HepG2 (cell line): Measurements from ENCODE around the gene PYCARD. TPM values are rescaled to one million over a fixed set of nuclear protein-coding genes. Genes with fewer than 3 reads are reported as not detected.

Experiments
- ATAC-seq: fragments of 200-7000 bp; cut with Tn5 transposase; 3 replicates; pipeline ENCODE4 v1.9.1; 2020; ENCODE audit warnings: mild to moderate bottlenecking, moderate library complexity
- BruUV-seq: library from RNA; stranded (reverse); fragments of 400-500 nt; replicated peaks from 2 replicates; lab custom pipeline; 2021; lab: Mats Ljungman, UMichigan
- CTCF ChIA-PET: fragments of 300-600 bp; formaldehyde crosslinking; extraction: SDS; loops from one replicate; lab custom pipeline; 2021; ENCODE audit warnings: low total read pairs, inconsistent platforms, low intra/inter-chr PET ratio; lab: Yijun Ruan, JAX
- POLR2A ChIA-PET: fragments of 350-600 bp; sonication (Branson Sonifier 250); formaldehyde crosslinking; loops from one replicate; lab custom pipeline; 2020; ENCODE audit warnings: antibody characterized with exemption, inconsistent platforms; lab: Yijun Ruan, JAX
- DNase-seq: peaks from one replicate; pipeline ENCODE4 v3.0.0-alpha.2; 2015; ENCODE audit warnings: low spot score
- FAIRE-seq: peaks from 3 replicates; lab custom pipeline; 2011; peaks lifted over from hg19 to GRCh38; lab: Jason Lieb, UNC
- H2AFZ ChIP-seq: one replicate; pipeline ENCODE4 v1.6.1; 2011; ENCODE audit warnings: low read length, inconsistent platforms
- H3K27ac ChIP-seq: fragments of 300-600 bp; 3 replicates; pipeline ENCODE4 v1.8.0; 2011; ENCODE audit warnings: mixed run types, mild to moderate bottlenecking, mixed read lengths, low read length, inconsistent platforms; ENCODE audit not compliant: insufficient read depth; ENCODE audit errors: extremely low read length
- H3K27me3 ChIP-seq, 2 experiments: fragments of 200-600 bp in 1 of 2; 2 replicates in 1 of 2; 3 replicates in 1 of 2; pipeline versions ENCODE4 v1.6.0 to v1.8.0; 2011; ENCODE audit warnings: low read length in 2 of 2, mild to moderate bottlenecking in 2 of 2, moderate library complexity in 2 of 2, inconsistent platforms in 1 of 2; ENCODE audit not compliant: insufficient read depth in 2 of 2, control insufficient read depth in 1 of 2
- H3K36me3 ChIP-seq, 2 experiments: fragments of 200-600 bp in 1 of 2; replicated peaks in 1 of 2; 2 replicates in 1 of 2; 3 replicates in 1 of 2; pipeline versions ENCODE4 v1.5.1 to v1.8.0; 2011; ENCODE audit warnings: low read length in 2 of 2, inconsistent platforms in 1 of 2; ENCODE audit not compliant: insufficient read depth in 2 of 2, control insufficient read depth in 1 of 2
- H3K4me1 ChIP-seq: 2 replicates; pipeline ENCODE4 v1.5.1; 2012; ENCODE audit warnings: low read length, inconsistent platforms; ENCODE audit not compliant: insufficient read depth
- H3K4me2 ChIP-seq: 2 replicates; pipeline ENCODE4 v1.6.0; 2011; ENCODE audit warnings: low read depth, low read length, inconsistent platforms
- H3K4me3 ChIP-seq, 3 experiments: fragments of 200-600 bp in 1 of 3; sonication (generic), shearing (Covaris generic) in 1 of 3; replicated peaks in 1 of 3; 2 replicates each; pipeline ENCODE4 v1.5.1; 2011 to 2016; ENCODE audit warnings: low read length in 3 of 3, inconsistent platforms in 2 of 3, low read depth in 2 of 3, mild to moderate bottlenecking in 2 of 3, control low read depth in 1 of 3, mixed read lengths in 1 of 3; ENCODE audit not compliant: insufficient read depth in 1 of 3
- H3K79me2 ChIP-seq: one replicate; pipeline ENCODE4 v1.6.1; 2011; ENCODE audit warnings: low read length, inconsistent platforms; ENCODE audit not compliant: insufficient read depth
- H3K9ac ChIP-seq: 2 replicates; pipeline ENCODE4 v1.6.0; 2011; ENCODE audit warnings: mild to moderate bottlenecking, low read depth, low read length, inconsistent platforms; ENCODE audit not compliant: insufficient read depth
- H3K9me3 ChIP-seq: 2 replicates; pipeline ENCODE4 v1.5.1; 2012; ENCODE audit warnings: mild to moderate bottlenecking, low read length
- H4K20me1 ChIP-seq: 2 replicates; pipeline ENCODE4 v1.6.0; 2011; ENCODE audit warnings: inconsistent platforms, mild to moderate bottlenecking, low read length, moderate library complexity; ENCODE audit not compliant: insufficient read depth
- AKAP8 ChIP-seq: sonication (generic); formaldehyde crosslinking; IDR thresholded peaks from 2 replicates; pipeline ENCODE4 v1.5.1; 2020; ENCODE audit warnings: mild to moderate bottlenecking, missing genetic modification reagents
- ATF7 ChIP-seq, 2 experiments: fragments of 450-650 bp in 1 of 2; sonication (generic) in 1 of 2; formaldehyde crosslinking in 1 of 2; IDR thresholded peaks; 2 replicates each; pipeline versions ENCODE4 v1.4.0 to v1.6.1; 2016 to 2020; ENCODE audit warnings: antibody characterized with exemption in 1 of 2, mild to moderate bottlenecking in 1 of 2, missing genetic modification reagents in 1 of 2
- CAMTA2 ChIP-seq: sonication (generic); formaldehyde crosslinking; IDR thresholded peaks from 2 replicates; pipeline ENCODE4 v1.4.0; 2020; ENCODE audit warnings: mild to moderate bottlenecking, missing genetic modification reagents, borderline replicate concordance
- CREB1 ChIP-seq, 2 experiments: fragments of 450-650 bp in 1 of 2; IDR thresholded peaks; 2 replicates each; pipeline ENCODE4 v1.6.1; 2016 to 2017; ENCODE audit warnings: control low read depth in 1 of 2, mild to moderate bottlenecking in 1 of 2, missing compliant biosample characterization in 1 of 2, missing genetic modification characterization in 1 of 2
- DR1 ChIP-seq: sonication (generic); formaldehyde crosslinking; IDR thresholded peaks from 2 replicates; pipeline ENCODE4 v1.8.0; 2021; ENCODE audit warnings: mild to moderate bottlenecking, missing genetic modification reagents, inconsistent platforms
- HNRNPLL ChIP-seq: fragments of 200-400 bp; formaldehyde crosslinking; IDR thresholded peaks from 2 replicates; pipeline ENCODE4 v1.6.1; 2017; ENCODE audit warnings: mild to moderate bottlenecking, low read depth, low read length; ENCODE audit not compliant: poor library complexity, severe bottlenecking
- KDM4B ChIP-seq: sonication (generic); formaldehyde crosslinking; IDR thresholded peaks from 2 replicates; pipeline ENCODE4 v1.4.0; 2020; ENCODE audit warnings: missing genetic modification reagents
- NFIB ChIP-seq: sonication (generic); formaldehyde crosslinking; IDR thresholded peaks from 2 replicates; pipeline ENCODE4 v1.9.0; 2021; ENCODE audit warnings: missing genetic modification reagents, mild to moderate bottlenecking, borderline replicate concordance
- SALL2 ChIP-seq: sonication (generic); formaldehyde crosslinking; IDR thresholded peaks from 2 replicates; pipeline ENCODE4 v1.8.1; 2023; ENCODE audit warnings: mild to moderate bottlenecking, missing genetic modification reagents, inconsistent platforms
- TSC22D2 ChIP-seq: sonication (generic); formaldehyde crosslinking; IDR thresholded peaks from 2 replicates; pipeline ENCODE4 v1.5.1; 2020; ENCODE audit warnings: missing genetic modification reagents, mild to moderate bottlenecking, borderline replicate concordance
- ZNF510 ChIP-seq: sonication (generic); formaldehyde crosslinking; IDR thresholded peaks from 2 replicates; pipeline ENCODE4 v1.4.0; 2020; ENCODE audit warnings: low read depth, mild to moderate bottlenecking, missing genetic modification reagents
- ZNF550 ChIP-seq: sonication (generic); formaldehyde crosslinking; IDR thresholded peaks from 2 replicates; pipeline ENCODE4 v1.4.0; 2020; ENCODE audit warnings: mild to moderate bottlenecking, missing genetic modification reagents, borderline replicate concordance
- ZNF776 ChIP-seq: sonication (generic); formaldehyde crosslinking; IDR thresholded peaks from 2 replicates; pipeline ENCODE4 v1.4.0; 2020; ENCODE audit warnings: mild to moderate bottlenecking, missing genetic modification reagents
- ZNF790 ChIP-seq: sonication (generic); formaldehyde crosslinking; IDR thresholded peaks from 2 replicates; pipeline ENCODE4 v1.8.0; 2022; ENCODE audit warnings: missing genetic modification reagents, mild to moderate bottlenecking, borderline replicate concordance
- ZSCAN9 ChIP-seq: IDR thresholded peaks from 2 replicates; pipeline ENCODE4 v1.6.1; 2016; ENCODE audit warnings: borderline replicate concordance
- WGBS: methylation state at CpG from one replicate; pipeline ENCODE4 v1.1.6; 2017; ENCODE audit warnings: low lambda C conversion rate; 5-methylcytosine and 5-hydroxymethylcytosine counted together
- in situ Hi-C: cut with HindIII; loops from 2 replicates; pipeline ENCODE4 v1.10.0; 2017; ENCODE audit warnings: low pct_unique_long_range_greater_than_20kb; ENCODE audit not compliant: extremely low pct_ligation_motif_present
- intact Hi-C: fragments of 100-400 bp; cut with micrococcal nuclease; formaldehyde crosslinking; loops from one replicate; pipeline ENCODE4 v1.10.0; 2022; ENCODE audit not compliant: unreplicated experiment
- polyA plus RNA-seq, 8 experiments: library from polyadenylated mRNA; depleted of rRNA in 3 of 8; stranded (reverse) in 7 of 8; unstranded in 1 of 8; fragments of >200 nt; fragmentation: Illumina TruSeq in 4 of 8; extraction: Trizol in 4 of 8; gene quantifications; 2 replicates each; pipeline versions ENCODE4 v1.2.1 to v1.2.3, GENCODE V29; 2011 to 2016; ENCODE audit warnings: low read depth in 4 of 8, missing spikeins in 1 of 8, mixed read lengths in 1 of 8; ENCODE audit not compliant: insufficient read depth in 1 of 8
- total RNA-seq, 5 experiments: library from RNA; depleted of rRNA; stranded (reverse); fragments of >200 nt; fragmentation: Illumina TruSeq; extraction: Trizol; gene quantifications; 2 replicates each; pipeline ENCODE4 v1.2.3, GENCODE V29; 2016; ENCODE audit warnings: low read depth in 1 of 5
- TF ChIP-seq, protein P1 (sequence below): sonication (generic); formaldehyde crosslinking; IDR thresholded peaks from 2 replicates; pipeline ENCODE4 v1.5.1; 2020; ENCODE audit warnings: mild to moderate bottlenecking, moderate library complexity, missing genetic modification reagents
- TF ChIP-seq, protein P2 (sequence below): sonication (generic); formaldehyde crosslinking; IDR thresholded peaks from 2 replicates; pipeline ENCODE4 v1.4.0; 2020; ENCODE audit warnings: mild to moderate bottlenecking, missing genetic modification reagents
- TF ChIP-seq, protein P3 (sequence below): sonication (generic); formaldehyde crosslinking; IDR thresholded peaks from 2 replicates; pipeline ENCODE4 v1.8.1; 2023; ENCODE audit warnings: mild to moderate bottlenecking, missing genetic modification reagents

PYCARD gene
- total and polyA plus RNA-seq, 2 of the 13 experiments (the other 11 are each of a cell fraction or from before 2014, with no cell fraction given) = 4.8 to 9.2 TPM

DNA sequence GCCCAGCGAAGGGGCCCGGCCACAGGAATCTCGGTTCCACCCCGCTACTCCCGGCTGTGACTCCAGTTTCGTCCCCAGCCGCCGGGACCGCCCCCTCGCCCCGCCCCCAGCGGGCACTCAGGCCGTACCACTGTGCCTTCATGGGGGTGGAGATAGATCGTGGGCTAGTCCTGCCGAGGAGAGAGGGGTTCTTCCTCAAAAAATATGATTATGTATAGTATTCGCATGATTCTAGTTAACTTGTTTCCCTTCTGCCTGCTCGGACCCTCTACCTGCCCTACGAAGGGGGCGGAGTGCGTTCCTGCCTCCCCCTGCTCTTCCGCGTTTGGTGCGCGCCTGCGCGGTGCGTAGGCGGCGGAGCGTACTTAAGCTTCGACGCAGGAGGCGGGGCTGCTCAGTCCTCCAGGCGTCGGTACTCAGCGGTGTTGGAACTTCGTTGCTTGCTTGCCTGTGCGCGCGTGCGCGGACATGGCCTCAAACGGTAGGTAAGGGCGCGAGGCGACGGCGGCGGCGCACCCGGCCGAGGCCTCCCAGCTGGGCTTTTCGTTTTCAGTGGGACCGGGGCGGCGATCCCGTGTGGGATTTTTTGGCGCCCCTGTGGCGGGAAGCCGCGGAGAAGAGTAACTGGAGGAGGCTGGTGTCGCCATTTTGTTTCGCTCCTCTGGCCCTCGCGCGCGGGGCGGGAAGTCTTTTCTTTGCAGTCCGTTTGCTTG lies 22.7 kb downstream of the PYCARD start, which contains the start of gene FUS:
FUS (plus strand) TSS at position 393 of the 713 bp plus-strand sequence; CDS start at position 469, 76 bp downstream.
- Histone ChIP-seq H3K36me3 (peaks cover 16 to 31% of the 10 kb centered on the region in 2 experiments), H3K4me3 (peak within 1 kb of the TSS; percentile 90 to 93 (median 93)), H2AFZ (peak within 1 kb of the TSS; percentile 8), H3K27ac (peak within 1 kb of the TSS; percentile 94), H3K4me1 (peaks cover 50% of the 10 kb centered on the region), H3K4me2 (peak within 1 kb of the TSS; percentile 90), H4K20me1 (peaks cover 44% of the 10 kb centered on the region), H3K27me3 (no peaks in the 10 kb centered on the region; a peak in 1 of 5 replicates), H3K9ac (peak within 1 kb of the TSS; percentile 98), H3K79me2 (peaks cover 53% of the 10 kb centered on the region), H3K9me3 (no peaks in the 10 kb centered on the region)
- FAIRE-seq (peak; percentile 48), DNase-seq (peak; percentile 84), ATAC-seq (peak; percentile 74)
- BruUV-seq = no TSS peak
- in situ Hi-C loops (no loop called here), intact Hi-C loops (no loop called here)
- WGBS = under 1% methylated on average over 33 of the region's 69 CpGs
- POLR2A ChIA-PET = interaction anchor here (0.5 to 2.5 kb wide), 46 partner anchors 9 to 533 kb away, joined by 3 to 65 read pairs (median 6); partner anchors contain the start of genes ARMC5, HSD3B7, KAT8 and PHKG2
- CTCF ChIA-PET = no interaction called here
- TF ChIP-seq AKAP8 (peak; percentile 71), NFIB (CRISPR knock-in tag) (no peak), ZNF776 (CRISPR knock-in tag) (peak; percentile 83; the same call in 1 of the 2 replicates), CAMTA2 (CRISPR knock-in tag) (peak; percentile 86), TSC22D2 (CRISPR knock-in tag) (peak; percentile 98), ZNF790 (CRISPR knock-in tag) (peak; percentile 89; the same call in 1 of the 2 replicates), ZNF510 (CRISPR knock-in tag) (peak; percentile 98), ATF7 (IDR thresholded peaks at IDR 0.05) (peak; percentile 98), ATF7 (CRISPR knock-in tag; IDR thresholded peaks at IDR 0.05) (0 out of 2 replicates have a peak, but pooled peaks have one; percentile 10), DR1 (CRISPR knock-in tag) (peak; percentile 100), ZSCAN9 (CRISPR knock-in tag) (peak; percentile 68), KDM4B (CRISPR knock-in tag) (peak; percentile 98), CREB1 (IDR thresholded peaks at IDR 0.05) (peak; percentile 76), CREB1 (CRISPR knock-in tag; IDR thresholded peaks at IDR 0.05) (peak; percentile 80), HNRNPLL (peak; percentile 97), ZNF550 (peak; percentile 78; the same call in 1 of the 2 replicates), SALL2 (CRISPR knock-in tag) (peak; percentile 78)
- TF ChIP-seq, protein P1, sequence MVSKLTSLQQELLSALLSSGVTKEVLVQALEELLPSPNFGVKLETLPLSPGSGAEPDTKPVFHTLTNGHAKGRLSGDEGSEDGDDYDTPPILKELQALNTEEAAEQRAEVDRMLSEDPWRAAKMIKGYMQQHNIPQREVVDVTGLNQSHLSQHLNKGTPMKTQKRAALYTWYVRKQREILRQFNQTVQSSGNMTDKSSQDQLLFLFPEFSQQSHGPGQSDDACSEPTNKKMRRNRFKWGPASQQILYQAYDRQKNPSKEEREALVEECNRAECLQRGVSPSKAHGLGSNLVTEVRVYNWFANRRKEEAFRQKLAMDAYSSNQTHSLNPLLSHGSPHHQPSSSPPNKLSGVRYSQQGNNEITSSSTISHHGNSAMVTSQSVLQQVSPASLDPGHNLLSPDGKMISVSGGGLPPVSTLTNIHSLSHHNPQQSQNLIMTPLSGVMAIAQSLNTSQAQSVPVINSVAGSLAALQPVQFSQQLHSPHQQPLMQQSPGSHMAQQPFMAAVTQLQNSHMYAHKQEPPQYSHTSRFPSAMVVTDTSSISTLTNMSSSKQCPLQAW (CRISPR knock-in tag) = peak; percentile 80; the same call in 1 of the 2 replicates
- TF ChIP-seq, protein P2, sequence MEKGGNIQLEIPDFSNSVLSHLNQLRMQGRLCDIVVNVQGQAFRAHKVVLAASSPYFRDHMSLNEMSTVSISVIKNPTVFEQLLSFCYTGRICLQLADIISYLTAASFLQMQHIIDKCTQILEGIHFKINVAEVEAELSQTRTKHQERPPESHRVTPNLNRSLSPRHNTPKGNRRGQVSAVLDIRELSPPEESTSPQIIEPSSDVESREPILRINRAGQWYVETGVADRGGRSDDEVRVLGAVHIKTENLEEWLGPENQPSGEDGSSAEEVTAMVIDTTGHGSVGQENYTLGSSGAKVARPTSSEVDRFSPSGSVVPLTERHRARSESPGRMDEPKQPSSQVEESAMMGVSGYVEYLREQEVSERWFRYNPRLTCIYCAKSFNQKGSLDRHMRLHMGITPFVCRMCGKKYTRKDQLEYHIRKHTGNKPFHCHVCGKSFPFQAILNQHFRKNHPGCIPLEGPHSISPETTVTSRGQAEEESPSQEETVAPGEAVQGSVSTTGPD (CRISPR knock-in tag) = peak; percentile 42; the same call in 1 of the 2 replicates
- TF ChIP-seq, protein P3, sequence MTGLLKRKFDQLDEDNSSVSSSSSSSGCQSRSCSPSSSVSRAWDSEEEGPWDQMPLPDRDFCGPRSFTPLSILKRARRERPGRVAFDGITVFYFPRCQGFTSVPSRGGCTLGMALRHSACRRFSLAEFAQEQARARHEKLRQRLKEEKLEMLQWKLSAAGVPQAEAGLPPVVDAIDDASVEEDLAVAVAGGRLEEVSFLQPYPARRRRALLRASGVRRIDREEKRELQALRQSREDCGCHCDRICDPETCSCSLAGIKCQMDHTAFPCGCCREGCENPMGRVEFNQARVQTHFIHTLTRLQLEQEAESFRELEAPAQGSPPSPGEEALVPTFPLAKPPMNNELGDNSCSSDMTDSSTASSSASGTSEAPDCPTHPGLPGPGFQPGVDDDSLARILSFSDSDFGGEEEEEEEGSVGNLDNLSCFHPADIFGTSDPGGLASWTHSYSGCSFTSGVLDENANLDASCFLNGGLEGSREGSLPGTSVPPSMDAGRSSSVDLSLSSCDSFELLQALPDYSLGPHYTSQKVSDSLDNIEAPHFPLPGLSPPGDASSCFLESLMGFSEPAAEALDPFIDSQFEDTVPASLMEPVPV (CRISPR knock-in tag) = peak; percentile 89
